HG02852 (cell line): ENCODE results near the gene KLHL6.
"Not testable (repeated sequence)": the region's sequence is repeated elsewhere in the genome, so short reads cannot be mapped to it uniquely, and the experiment has no call there.

Source experiments
- ATAC-seq: cut with Tn5 transposase; IDR thresholded peaks from one replicate; pipeline ENCODE4 v1.9.1; 2021; ENCODE audit warnings: mild to moderate bottlenecking, moderate library complexity; ENCODE audit not compliant: unreplicated experiment

KLHL6 gene

DNA sequence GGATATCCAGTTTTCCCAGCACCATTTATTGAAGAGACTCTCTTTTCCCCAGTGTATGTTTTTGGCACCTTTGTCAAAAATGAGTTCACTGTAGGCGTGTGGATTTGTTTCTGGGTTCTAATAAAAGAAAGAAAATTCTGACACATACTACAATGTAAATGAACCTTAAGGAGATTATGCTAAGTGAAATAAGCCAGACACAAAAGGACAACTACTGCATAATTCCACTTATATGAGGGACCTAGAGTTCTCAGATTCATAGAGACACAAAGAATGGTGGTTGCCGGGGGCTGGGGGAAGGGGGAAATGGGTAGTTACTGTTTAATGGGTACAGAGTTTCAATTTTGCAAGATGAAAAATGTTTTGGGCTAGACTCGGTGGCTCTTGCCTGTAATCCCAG is 14.7 kb upstream of the KLHL6 start:
- ATAC-seq: not testable (repeated sequence)

DNA sequence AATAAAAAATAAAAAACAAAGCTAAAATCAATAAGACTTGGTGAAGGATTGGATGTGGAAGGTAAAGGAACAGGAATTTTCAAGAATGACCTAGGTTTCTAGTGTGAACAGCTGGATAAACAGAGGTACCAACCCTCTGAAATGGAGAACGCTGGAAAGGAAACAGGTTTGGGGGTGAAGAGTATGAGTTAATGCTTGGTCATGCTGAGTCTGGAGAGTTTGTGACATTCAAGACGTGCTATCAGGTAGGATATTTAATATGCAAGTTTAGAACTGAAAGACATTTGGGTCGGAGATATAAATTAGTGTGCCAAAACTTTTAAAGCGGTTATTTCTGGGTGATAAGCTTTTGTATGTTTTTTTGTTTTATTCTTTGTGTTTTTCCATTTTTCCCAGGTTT is 11.4 kb upstream of the KLHL6 start:
- no peak for ATAC-seq

DNA sequence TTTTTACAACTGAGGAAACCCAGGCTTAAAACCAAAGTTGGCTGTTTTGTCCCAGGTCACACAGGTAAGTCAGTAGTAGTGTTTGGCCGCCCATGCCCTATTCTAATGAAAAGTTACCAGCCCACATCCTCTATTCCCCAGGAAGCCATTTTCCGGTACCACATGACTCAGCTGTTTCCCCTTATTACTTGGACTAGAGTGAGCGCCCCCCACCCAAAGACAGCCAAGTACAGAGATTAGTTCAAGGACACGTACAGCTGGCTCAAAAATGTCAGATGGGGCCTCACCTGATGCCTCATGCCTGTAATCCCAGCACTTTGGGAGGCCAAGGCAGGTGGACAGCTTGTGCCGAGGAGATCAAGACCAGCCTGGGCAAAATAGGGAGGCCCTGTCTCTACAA is 8.5 kb upstream of the KLHL6 start:
- no peak for ATAC-seq

DNA sequence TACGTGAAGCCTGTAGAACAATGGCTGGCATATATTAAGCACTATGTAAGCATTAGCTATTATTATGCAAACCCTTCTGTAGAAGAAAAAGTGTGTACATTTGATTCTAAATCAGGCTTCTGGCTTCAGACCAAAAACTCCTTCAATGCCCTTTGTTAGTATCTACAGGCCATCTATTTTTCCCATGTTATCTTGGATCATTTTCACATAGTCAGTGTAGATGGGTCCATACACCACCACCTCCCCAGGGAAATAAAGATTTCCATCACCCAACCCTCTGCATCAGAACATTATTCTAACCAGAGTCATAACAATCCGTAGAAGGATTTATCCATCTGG is 8.0 kb upstream of the KLHL6 start:
- ATAC-seq: no peak

DNA sequence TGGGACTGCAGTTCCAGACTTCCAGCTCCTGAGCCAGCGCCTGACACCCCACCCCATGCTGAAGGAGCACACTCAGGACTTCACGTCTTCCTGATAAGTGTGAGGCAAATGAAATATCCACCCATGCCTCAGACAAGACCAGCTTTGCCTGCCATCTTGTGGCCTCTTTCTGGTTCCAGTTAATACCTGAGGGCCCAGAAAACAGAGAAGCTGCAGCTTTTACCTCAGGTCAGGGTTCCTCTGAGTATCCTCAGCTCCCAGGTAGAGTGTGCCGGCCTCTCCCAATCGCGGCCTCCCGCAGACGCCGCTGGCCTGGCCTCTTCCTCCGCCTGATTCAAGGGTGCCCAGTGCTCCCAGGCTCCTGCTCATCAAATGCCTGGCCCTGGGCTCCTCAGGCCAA is 5.1 kb upstream of the KLHL6 start:
- no peak for ATAC-seq

DNA sequence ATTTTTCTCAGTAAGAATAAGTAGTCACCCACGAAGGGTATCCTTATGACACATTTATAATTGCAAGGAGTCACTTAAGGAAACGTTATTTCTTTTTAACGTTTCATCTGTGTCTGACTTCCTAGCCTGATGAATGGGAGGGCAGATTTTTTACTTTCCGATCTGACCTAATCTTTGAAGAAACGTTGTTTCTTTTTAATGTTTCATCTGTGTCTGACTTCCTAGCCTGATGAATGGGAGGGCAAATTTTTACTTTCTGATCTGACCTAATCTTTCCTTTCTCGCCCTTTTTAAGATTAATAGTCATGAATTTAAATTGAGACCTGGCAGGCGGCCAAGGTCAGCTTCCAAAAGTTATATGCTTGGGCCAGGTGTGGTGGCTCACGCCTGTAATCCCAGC is 3.0 kb upstream of the KLHL6 start:
- ATAC-seq: no peak

DNA sequence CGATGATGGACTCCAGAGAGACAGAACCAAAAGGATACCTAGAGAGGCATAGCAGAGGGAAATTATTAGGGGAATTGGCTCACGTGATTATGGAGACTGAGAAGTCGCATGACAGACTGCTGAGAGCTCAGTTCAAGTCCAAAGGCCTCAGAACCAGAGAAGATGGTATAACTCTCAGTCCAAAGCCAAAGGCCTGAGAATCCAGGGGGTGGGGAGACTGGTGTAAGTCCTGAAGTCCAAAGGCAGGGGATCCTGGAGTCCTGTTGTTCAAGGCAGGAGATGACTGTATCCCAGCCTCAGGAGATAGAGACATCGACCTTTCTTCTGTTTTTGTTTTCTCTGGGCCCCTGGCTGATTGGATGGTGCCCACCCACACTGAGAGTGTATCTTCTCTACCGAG is 1.2 kb upstream of the KLHL6 start:
- no peak for ATAC-seq

DNA sequence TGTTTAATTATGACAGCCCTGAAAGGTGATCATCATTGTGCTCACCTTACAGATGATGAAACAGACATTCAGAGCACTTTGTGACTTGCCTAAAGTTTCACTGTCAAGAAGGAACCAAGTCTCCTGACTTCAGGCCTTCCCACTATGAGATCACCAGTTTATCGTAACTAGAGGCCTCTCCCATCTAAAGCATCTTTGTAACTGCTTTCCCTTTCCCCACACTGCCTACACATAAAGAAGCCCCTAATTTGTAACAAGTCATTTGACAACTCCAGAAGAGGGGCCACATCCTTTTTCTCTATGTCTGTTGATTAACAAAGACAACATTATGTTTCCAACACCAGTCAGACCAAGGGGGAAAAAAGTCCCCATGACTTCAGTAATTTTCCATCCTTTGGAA is 1.1 kb downstream of the KLHL6 start:
- peak; percentile 40 for ATAC-seq

DNA sequence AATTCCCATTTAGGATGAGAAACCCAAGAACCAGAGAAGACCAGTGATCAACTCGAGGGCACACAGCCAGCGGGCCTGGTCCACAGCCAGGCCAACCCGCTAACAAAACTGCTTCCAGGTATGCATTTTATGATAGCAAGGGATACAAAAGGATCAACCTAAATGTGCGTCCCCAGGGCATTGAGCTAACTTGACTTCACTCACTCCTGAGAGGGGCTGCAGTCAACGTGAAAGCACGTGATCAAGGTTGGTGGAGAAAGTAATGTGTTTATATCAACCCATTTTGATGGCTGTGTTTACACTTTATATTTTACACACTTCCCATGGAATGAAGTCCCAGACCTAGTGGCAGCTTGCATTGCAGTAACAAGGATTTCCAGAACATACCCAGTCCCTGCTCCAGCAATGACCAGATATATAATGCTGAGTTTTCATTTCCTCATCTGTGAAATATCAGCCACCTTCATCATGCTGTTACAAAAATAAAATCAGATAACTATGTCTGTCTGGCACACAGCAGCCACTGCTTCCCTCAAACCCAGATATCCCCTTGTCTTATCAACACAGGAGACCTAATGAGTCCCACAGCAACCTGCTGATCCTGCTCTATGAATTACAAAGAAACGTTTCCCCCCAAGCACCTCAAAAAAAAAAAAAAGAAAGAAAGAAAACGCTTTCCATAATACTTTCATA is 2.0 kb downstream of the KLHL6 start:
- ATAC-seq: no peak

DNA sequence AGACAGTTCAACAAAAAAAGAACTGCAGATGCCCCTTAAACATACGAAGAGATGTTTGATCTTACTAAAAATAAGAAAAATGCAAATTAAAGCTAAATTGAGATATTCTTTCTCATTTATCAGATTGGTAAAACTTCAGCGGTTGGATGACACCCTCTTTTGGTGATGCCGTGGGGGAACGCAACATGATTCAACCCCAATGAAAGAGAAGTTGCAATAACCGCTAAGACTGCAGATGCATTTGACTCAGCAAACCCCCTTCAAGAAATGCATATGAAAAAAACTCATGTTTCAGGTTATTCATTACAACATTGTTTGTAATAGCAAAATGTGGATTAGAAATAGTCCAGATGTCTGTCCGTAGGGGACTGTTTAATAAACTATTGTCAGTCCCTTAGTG is 3.6 kb downstream of the KLHL6 start:
- no peak for ATAC-seq

DNA sequence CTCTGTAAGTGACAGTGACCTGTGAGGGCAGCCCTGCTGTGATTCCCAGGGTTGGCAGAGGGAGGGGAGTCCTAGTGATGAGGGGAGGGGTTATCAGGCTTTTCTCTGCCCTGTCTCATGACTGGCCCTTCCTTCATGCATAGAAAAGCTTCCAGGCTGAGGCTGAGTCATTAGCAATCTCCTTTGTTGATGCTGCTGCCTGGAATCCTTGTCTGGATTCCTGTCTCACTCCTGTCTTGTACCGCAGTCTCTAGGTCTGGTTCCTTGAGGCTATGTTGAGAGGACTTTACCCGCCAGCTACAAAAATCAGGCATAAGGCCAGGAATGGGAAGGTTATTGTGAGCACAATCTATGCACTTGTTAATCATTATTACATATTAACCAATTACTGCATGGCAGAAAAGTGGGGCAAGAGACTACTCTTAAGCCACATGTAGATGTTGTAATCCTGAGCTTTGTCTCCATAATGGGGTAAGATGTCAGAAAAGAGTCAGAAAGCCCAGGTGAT is 7.2 kb downstream of the KLHL6 start:
- no peak for ATAC-seq

DNA sequence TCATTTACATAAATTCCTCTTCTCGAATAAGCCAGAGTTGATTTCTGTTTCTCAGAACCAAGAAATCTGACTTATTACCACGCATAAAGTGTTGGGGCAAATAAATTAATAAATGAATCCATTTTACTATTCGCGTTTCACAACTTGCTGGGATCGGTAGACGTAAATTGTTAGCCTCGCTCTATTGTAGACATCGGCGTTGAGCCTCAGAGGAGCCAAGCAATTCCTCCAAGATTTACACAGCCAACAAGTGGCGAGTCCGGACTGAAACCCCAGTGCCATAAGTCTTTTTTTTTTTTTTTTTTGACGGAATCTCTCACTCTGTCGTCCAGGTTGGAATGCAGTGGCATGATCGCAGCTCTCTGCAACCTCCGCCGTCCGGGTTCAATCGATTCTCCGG is 8.9 kb downstream of the KLHL6 start:
- no peak for ATAC-seq

DNA sequence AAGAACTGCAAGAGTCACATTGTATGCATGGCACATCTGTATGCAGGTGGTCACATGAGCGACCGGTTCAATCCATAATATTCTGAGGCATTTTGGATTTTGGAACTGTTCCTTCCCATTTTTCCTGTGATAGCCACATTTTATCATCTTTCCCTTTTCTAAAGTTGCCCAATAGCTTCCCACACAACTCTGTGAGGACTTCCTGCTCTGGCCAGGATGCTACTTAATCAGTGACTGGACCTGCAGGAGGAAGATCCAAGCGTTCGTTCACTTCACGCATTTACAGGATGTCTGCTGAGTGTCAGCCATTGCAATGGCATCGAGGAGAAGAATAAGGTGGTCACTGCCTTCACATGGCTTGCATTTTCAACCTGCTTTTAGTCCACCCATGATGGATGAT is 9.8 kb downstream of the KLHL6 start:
- no peak for ATAC-seq

DNA sequence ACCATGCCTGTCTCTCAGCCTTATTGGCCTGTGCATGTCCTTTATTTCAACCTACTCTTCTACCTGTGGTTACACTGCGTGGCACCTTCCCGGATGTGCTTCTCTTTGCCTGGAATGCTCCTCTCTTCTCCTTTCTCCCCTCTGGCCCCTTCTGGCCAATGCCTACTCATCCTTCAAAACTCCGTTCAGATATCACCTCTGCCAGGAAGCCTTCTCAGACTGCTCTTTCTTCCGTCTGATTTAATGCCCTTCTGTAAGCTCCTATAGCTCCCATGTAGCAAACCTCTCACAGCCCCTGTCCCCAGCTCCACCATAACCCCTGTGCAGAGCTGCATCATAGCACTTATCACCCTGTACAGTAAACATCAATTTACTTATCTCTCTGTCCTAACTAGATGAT is 13.2 kb downstream of the KLHL6 start:
- no peak for ATAC-seq

DNA sequence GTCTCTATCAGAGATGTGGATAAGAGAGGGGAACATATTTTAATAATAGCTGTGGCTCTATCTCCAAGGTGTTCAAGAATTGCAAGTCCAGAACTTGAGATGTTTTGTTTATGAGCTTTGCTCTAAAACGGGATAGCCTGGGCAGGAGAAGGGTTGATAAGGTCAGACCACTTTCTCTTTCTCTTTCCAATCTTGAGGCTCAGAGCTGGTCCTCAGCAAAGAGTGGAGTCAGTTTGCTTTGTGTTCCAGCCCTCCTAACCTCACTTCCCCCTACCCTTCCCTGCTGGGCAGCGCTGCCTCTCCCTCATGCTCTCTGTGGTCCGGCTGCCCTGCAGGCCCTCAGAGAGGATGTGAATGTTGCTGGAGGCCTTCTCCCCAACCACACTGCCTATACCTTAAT is 13.8 kb downstream of the KLHL6 start:
- no peak for ATAC-seq

DNA sequence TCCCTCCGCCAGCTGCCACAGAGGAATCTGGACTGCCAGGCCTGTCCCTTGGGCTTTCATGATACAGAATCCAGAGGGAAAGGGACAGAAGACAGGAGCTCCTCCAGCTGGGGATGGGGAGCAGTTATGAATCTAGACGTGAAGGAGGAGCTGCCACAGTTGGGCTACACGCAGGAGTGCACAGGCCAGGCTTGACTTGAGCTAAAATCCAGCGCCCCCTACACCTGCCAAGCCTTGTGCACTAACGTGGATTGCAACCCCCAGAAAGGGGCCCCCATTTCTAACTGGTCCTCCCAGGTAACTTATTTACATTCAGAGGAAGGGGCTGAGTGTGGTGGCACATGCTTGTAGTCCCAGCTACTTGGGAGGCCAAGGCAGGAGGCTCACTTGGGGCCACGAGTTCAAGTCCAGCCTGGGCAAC is 14.3 kb downstream of the KLHL6 start:
- no peak for ATAC-seq

DNA sequence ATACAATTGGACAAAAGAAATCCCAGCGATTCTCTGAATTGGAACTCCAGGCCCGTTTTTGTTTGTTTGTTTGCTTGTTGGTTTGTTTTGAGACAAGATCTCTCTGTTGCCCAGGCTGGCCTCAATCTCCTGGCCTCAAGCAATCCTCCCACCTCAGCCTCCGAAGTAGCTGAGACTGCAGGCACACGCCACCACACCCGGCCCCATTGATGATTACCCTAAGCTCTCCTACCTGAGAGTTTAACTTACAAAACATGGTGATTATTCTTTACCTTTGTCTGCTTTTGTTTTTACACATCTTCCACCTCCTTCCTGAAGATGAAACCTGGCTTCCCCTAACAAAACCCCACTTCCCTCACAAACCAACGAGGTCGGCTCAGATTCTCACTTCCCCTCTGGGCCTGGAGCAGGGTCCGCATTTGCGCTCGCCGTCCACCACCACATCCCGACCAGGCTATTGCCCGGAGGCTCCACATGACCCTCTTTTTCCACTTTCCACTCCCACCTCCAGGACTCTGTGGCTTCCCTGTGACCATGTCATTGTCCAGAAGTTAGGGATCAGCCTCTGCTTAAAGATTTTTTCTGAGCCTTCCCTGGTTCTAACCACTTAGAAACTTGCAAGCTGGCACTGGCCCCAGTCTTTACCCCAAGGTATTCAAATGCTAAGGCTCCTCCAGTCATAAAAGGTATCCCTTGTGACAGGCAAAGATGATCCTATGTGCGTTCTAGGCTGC is 14.8 kb downstream of the KLHL6 start:
- peak; percentile 37 for ATAC-seq

DNA sequence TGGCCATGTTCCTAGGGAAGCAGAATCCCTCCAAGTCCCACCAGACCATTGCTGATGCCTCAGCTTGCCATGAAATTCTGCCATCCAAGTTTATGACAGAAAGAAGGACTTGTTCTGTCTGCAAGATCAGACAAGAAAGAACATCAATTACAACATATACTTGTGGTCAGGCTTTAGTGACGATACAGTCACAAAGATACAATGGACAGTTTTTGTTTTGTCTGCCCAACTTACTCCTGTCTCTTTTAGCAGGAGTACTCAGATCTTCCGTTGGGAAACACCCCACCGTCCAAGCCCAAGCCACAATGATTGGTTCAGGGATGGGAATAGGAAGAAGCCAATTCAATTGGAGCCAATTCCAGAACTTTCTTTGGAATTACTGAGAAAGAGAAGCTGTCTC is 15.7 kb downstream of the KLHL6 start:
- ATAC-seq: no peak

DNA sequence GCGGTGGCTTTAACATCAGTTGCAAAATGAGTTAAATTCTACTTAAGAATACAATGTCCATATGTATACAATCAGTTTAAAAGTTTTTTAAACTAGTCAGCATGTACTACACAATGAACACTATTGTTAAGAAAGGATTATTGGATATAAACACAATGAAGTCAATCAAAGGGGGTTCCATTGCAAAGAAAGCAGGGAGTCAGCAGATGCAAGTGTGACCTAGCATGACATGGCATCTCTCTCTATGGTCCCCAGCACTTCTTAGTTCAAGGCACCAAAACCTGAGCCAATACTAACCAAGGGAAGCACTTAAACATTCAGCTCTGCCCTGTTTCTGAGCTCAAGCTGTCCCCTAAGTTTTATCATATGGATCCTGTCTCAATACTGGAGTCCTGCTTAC is 17.0 kb downstream of the KLHL6 start:
- no peak for ATAC-seq

DNA sequence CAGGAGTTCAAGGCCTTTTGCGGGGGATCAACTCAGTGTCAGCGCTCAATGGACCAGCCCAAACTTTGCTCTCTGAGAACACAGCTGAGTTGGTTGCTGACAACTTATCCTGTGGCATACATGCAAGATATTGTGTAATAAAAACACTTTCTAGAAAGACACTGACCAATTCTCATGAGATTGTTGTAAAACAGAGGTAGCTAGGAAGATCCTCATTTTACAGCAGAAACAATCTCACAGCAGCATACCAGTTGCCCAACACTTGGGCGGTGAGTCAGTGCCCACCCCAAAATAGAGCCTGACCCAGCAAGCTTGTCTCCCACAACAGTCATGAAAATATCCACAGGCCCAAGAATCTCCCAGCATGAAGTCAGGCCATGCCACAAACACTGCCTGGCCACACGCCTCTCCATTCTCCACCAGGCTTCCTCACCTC is 18.2 kb downstream of the KLHL6 start:
- ATAC-seq: no peak

DNA sequence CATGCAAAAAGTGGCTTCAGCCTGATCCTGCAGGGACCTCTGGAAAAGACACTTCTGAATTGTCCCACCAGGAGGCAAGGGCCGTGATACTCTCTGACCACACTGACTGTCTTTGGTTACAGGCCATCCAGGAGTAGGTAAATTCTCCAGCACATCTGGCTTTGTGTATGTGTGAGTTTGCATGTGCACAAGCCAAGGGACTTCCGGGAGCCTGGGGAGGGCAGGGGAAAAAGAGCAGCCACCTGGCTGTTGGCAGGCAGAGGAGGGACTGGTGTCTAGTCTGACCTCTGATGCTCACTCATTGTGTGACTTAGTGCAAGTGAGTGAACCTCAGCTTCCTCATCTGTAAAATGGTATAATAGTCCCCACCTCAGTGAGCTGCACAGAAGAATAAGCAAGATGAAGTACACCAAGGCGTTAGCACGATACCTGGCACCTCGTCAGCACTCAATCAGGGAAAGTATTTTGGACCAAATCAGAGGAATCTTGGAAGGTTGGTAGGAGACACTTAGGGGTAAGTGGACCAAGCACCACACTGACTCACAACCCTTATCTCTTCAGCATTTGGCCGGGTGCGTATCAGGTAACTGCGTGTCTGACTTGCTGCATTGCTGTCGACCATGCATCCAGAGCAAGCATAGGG is 19.1 kb downstream of the KLHL6 start:
- ATAC-seq: peak; percentile 70

DNA sequence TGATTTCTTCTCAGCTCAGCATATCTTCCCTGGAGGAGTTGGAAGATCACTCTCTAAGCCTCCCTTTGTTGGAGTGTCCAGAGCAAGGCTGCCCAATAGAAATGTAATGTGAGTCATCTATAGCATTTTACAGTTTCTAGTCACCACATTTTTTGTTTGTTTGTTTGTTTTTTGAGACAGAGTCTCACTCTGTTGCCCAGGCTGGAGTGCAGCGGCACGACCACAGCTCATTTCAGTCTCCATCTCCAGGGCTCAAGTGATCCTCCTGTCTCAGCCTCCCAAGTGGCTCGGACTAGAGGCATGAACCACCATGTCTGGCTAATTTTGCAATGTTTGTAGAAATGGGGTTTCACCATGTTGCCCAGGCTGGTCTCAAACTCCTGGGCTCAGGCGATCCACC is 21.3 kb downstream of the KLHL6 start:
- no peak for ATAC-seq
